ENCODE data around the gene TRAPPC14.

The TRAPPC14 gene

DNA sequence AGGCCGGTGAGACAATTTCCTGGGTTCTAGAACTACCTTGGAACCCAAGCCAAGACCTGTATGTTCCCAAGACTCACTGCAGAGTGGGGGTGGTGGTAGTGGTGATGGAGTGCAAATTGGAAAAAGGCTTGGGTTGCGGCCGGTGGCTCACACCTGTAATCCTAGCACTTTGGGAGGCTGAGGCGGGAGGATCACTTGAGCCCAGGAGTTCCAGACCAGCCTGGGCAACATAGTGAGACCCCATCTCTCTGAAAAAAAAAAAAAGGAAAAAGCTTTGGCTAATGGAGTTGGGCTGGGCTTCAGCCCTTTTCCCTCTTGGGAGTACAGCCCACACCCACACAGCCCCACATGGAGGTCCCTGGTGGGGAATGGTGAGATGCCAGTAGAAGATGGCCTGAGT lies 53.0 kb downstream of the TRAPPC14 start:
- H3K9me3 Mint-ChIP-seq, result no peaks in the 10 kb centered on the region
- TF ChIP-seq, protein P1, sequence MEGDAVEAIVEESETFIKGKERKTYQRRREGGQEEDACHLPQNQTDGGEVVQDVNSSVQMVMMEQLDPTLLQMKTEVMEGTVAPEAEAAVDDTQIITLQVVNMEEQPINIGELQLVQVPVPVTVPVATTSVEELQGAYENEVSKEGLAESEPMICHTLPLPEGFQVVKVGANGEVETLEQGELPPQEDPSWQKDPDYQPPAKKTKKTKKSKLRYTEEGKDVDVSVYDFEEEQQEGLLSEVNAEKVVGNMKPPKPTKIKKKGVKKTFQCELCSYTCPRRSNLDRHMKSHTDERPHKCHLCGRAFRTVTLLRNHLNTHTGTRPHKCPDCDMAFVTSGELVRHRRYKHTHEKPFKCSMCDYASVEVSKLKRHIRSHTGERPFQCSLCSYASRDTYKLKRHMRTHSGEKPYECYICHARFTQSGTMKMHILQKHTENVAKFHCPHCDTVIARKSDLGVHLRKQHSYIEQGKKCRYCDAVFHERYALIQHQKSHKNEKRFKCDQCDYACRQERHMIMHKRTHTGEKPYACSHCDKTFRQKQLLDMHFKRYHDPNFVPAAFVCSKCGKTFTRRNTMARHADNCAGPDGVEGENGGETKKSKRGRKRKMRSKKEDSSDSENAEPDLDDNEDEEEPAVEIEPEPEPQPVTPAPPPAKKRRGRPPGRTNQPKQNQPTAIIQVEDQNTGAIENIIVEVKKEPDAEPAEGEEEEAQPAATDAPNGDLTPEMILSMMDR (IDR thresholded peaks at IDR 0.05; ENCODE audit: unreplicated experiment in 3 of 3), result no peak
- no peaks in the 10 kb centered on the region for H3K27me3 Mint-ChIP-seq (ENCODE audit: low read depth)

More for the DNA sequence above, 53.0 kb downstream of the TRAPPC14 start:
- peaks cover 39% of the 10 kb centered on the region for H3K36me3 Mint-ChIP-seq (ENCODE audit: low read depth)
- H3K4me3 Mint-ChIP-seq, result no peak overlapping the region
- no peaks in the 10 kb centered on the region for H3K4me1 Mint-ChIP-seq
- H3K27ac Mint-ChIP-seq, result no peak overlapping the region
